ENCODE results near the gene GPR180. TPM values are rescaled to one million over a fixed set of nuclear protein-coding genes. Genes with fewer than 3 reads are reported as not detected.

Gene GPR180
- total RNA-seq, 4 donors from 2014 or later: 0.37 to 4.9 (median 2.3) TPM

DNA sequence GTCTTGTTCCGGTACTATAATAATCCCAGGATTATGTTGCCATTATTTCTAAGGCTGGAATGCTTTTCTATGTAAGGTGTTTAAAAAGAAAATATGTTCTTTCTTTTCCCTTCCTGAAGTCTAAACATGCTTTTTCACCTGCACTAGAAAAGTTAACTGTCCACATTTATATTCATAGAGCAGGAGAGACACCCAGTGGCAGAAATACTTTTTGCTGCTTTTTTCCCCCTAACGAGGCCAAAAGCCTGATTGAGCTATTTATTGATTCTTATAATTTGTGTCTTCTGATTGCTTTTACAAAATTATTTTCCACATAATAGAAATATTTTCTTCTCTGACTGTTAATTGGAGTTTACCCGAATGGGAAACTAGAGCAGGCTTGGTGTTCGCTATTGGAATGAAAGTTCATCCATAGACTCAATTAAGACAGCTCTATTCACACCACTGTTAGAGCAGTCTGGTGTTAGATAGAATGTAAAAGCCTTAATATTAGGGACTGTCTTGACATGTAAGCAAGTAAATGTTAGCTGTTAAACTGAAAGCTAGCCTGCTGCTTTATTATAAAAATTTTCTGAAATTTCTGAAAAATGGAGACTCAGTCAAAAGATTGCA, 15.8 kb downstream of the GPR180 start:
- DNase-seq: no peak
- H3K27ac ChIP-seq: no peak overlapping the region
- H3K4me1 ChIP-seq: no peaks in the 10 kb centered on the region
- no peaks in the 10 kb centered on the region for H3K27me3 ChIP-seq
- 65 to 68% methylated on average over 4 of the region's 4 CpGs for WGBS, 2 donors (ENCODE audit: low coverage in 1 of 2)
- TF ChIP-seq POLR2A (IDR thresholded peaks at IDR 0.05): no peak
- TF ChIP-seq, protein P1, sequence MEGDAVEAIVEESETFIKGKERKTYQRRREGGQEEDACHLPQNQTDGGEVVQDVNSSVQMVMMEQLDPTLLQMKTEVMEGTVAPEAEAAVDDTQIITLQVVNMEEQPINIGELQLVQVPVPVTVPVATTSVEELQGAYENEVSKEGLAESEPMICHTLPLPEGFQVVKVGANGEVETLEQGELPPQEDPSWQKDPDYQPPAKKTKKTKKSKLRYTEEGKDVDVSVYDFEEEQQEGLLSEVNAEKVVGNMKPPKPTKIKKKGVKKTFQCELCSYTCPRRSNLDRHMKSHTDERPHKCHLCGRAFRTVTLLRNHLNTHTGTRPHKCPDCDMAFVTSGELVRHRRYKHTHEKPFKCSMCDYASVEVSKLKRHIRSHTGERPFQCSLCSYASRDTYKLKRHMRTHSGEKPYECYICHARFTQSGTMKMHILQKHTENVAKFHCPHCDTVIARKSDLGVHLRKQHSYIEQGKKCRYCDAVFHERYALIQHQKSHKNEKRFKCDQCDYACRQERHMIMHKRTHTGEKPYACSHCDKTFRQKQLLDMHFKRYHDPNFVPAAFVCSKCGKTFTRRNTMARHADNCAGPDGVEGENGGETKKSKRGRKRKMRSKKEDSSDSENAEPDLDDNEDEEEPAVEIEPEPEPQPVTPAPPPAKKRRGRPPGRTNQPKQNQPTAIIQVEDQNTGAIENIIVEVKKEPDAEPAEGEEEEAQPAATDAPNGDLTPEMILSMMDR (IDR thresholded peaks at IDR 0.05): peak; percentile 54 to 64 (median 59)
- no peak for TF ChIP-seq POLR2AphosphoS5 (IDR thresholded peaks at IDR 0.05)
- no peak overlapping the region for H3K4me3 ChIP-seq
- in situ Hi-C loops (cut with MboI; ENCODE audit: low pct_ligation_motif_present in 1 of 4, low pct_unique_long_range_greater_than_20kb in 1 of 4, low sequenced_read_pairs in 3 of 4): loop anchor here in 3 of 4 donors (10.0 kb wide), 1 partner anchor 183 kb away; no protein-coding TSS in a partner anchor
- no peaks in the 10 kb centered on the region for H3K9me3 ChIP-seq
- intact Hi-C loops (cut with DNase I; ENCODE audit: low total_unique reads): loop anchor here (5.0 kb wide), 1 partner anchor 185 kb away; no protein-coding TSS in a partner anchor
- peaks cover 0 to 11% (median 0%) of the 10 kb centered on the region in 4 donors for H3K36me3 ChIP-seq

DNA sequence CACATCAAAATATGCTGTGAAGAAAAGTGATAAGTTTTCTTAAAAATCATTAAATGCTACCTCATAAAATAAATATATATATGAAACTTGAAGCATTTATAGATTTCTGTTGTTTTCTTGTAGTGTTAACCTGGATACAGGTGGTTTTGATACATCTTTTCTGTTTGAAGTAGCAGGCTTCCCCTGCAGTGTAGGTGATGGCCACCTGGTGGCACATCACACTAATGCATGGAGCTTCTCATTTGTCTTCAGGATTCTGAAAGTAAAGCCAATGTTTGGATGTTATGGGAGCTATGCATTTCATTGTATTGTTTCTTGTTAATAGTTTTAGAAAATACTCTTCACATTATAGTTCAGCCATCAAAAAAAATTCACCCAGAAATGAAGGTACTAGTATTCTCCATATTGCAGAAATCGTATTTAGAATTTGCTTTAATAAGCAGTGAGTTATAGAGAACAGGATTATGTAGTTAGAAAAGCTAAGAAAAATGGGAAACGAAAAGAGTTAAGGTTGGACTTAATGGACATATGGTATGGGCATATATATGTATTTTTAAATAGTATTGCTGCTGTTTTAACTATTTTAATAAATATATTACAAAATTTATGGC, 18.7 kb downstream of the GPR180 start:
- in situ Hi-C loops (cut with MboI; ENCODE audit: low pct_ligation_motif_present in 1 of 4, low pct_unique_long_range_greater_than_20kb in 1 of 4, low sequenced_read_pairs in 3 of 4) (no loop called here), intact Hi-C loops (cut with DNase I; ENCODE audit: low total_unique reads) (no loop called here)
- Histone ChIP-seq H3K27ac (no peak overlapping the region), H3K36me3 (peaks cover 0 to 23% (median 2%) of the 10 kb centered on the region in 4 donors), H3K4me3 (no peak overlapping the region), H3K4me1 (no peaks in the 10 kb centered on the region), H3K27me3 (no peaks in the 10 kb centered on the region), H3K9me3 (no peaks in the 10 kb centered on the region)
- TF ChIP-seq POLR2A (IDR thresholded peaks at IDR 0.05): no peak
- TF ChIP-seq EP300 (IDR thresholded peaks at IDR 0.05; ENCODE audit: low read depth): no peak
- no peak for TF ChIP-seq POLR2AphosphoS5 (IDR thresholded peaks at IDR 0.05)
- TF ChIP-seq, protein P1 (IDR thresholded peaks at IDR 0.05): peak; percentile 46 to 58 (median 50)
- WGBS, 2 donors (ENCODE audit: low coverage in 1 of 2): 87 to 93% methylated on average over 2 of the region's 2 CpGs
- no peak for DNase-seq

DNA sequence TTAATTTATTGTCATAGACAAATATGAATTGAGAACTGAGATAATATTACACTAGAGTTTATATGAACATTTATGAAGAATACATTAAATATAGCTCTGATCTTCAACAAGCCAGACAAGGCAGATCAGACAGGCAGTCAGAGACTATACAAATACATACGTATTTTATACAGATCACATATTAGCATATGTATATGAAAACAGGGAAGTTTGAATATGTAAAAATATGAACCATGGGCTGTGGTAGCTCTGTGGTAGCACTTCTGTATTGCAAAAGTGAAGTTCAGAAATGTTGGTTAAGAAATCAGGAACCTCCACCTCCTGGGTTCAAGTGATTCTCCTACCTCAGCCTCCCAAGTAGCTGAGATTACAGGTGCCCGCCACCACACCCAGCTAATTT, 20.7 kb downstream of the GPR180 start:
- no peaks in the 10 kb centered on the region for H3K27me3 ChIP-seq
- no peaks in the 10 kb centered on the region for H3K4me1 ChIP-seq
- no peak overlapping the region for H3K4me3 ChIP-seq
- DNase-seq: no peak
- H3K27ac ChIP-seq: no peak overlapping the region
- intact Hi-C loops (cut with DNase I; ENCODE audit: low total_unique reads): no loop called here
- H3K9me3 ChIP-seq: no peaks in the 10 kb centered on the region
- H3K36me3 ChIP-seq: peaks cover 0 to 34% (median 4%) of the 10 kb centered on the region in 4 donors
- in situ Hi-C loops (cut with MboI; ENCODE audit: low pct_ligation_motif_present in 1 of 4, low pct_unique_long_range_greater_than_20kb in 1 of 4, low sequenced_read_pairs in 3 of 4): no loop called here
- WGBS, 2 donors (ENCODE audit: low coverage in 1 of 2): 56 to 92% methylated on average over 1 to 2 of the region's 2 CpGs
- TF ChIP-seq EP300 (IDR thresholded peaks at IDR 0.05; ENCODE audit: low read depth): no peak
- TF ChIP-seq POLR2A (IDR thresholded peaks at IDR 0.05): no peak
- TF ChIP-seq, protein P1 (IDR thresholded peaks at IDR 0.05): no peak
- no peak for TF ChIP-seq POLR2AphosphoS5 (IDR thresholded peaks at IDR 0.05)

DNA sequence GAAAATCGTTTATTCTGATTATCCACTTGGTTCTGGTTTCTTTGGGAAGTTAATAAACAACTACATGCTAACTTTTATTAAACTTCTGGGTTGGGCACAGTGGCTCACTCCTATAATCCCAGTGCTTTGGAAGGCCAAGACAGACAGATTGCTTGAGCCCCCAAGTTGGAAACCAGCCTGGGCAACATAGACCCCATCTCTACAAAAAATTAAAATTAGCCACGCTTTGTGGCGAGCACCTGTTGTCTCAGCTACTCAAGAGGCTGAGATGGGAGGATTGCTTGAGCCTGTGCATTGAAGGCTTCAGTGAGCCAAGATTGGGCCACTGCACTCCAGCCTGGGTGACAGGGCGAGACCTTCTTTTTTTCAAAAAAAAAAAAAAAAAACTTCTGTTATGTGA, 21.7 kb downstream of the GPR180 start:
- TF ChIP-seq EP300 (IDR thresholded peaks at IDR 0.05; ENCODE audit: low read depth) (no peak), POLR2A (IDR thresholded peaks at IDR 0.05) (no peak), POLR2AphosphoS5 (IDR thresholded peaks at IDR 0.05) (no peak)
- TF ChIP-seq, protein P1 (IDR thresholded peaks at IDR 0.05): no peak
- Histone ChIP-seq H3K4me1 (no peaks in the 10 kb centered on the region), H3K9me3 (no peaks in the 10 kb centered on the region), H3K36me3 (peaks cover 0 to 34% (median 4%) of the 10 kb centered on the region in 4 donors), H3K27me3 (no peaks in the 10 kb centered on the region), H3K4me3 (no peak overlapping the region), H3K27ac (no peak overlapping the region)
- WGBS, 2 donors (ENCODE audit: low coverage in 1 of 2): 90% methylated on average over 4 of the region's 4 CpGs
- no peak for DNase-seq
- intact Hi-C loops (cut with DNase I; ENCODE audit: low total_unique reads) (no loop called here), in situ Hi-C loops (cut with MboI; ENCODE audit: low pct_ligation_motif_present in 1 of 4, low pct_unique_long_range_greater_than_20kb in 1 of 4, low sequenced_read_pairs in 3 of 4) (no loop called here)

Data from transverse colon (tissue), 4 donors.